HG03280 (cell line): ENCODE results near the gene TMEM156.
"Not testable (repeated sequence)": the region's sequence is repeated elsewhere in the genome, so short reads cannot be mapped to it uniquely, and the experiment has no call there.

ENCODE experiments used
- ATAC-seq: cut with Tn5 transposase; IDR thresholded peaks from one replicate; pipeline ENCODE4 v1.9.1; 2021; ENCODE audit warnings: mild to moderate bottlenecking, moderate library complexity; ENCODE audit not compliant: unreplicated experiment

TMEM156 gene

DNA sequence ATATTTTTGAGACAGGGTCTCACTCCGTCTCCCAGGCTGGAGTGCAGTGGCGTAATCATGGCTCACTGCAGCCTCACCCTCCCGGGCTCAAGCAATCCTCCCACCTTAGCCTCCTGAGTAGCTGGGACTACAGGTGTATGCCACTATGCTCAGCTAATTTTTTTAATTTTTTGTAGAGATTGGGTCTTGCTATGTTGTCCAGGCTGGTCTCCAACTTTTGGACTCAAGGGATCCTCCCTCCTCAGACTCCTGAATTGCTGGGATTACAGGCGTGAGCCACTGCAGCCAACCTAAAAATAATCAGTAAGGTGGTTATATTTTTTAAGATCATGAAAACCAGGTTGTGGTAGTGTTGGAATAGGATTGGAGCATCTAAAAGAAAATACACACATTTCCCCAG is 38.1 kb downstream of the TMEM156 start:
- ATAC-seq: no peak

DNA sequence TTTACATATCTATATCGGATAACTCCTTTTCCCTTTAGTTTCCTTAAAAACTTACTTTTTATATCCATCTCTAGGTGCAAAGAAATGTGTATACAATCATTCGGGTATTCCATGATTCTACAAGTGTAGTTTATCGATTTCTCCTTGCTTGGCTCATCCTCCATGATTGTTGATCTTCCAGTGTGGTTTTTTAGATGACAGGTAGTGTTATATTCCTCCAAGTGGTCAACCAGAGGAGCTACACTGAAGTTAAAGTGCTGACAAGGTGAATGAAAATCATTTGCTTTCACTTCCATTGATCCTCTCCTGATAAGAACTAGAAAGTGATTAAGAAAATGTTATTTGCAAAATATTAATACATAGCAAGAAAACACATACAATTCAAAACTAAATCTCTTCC is 38.5 kb downstream of the TMEM156 start:
- no peak for ATAC-seq

GRCh38 chr4:38990241-38990640 is 42.0 kb downstream of the TMEM156 start:
- no peak for ATAC-seq

DNA sequence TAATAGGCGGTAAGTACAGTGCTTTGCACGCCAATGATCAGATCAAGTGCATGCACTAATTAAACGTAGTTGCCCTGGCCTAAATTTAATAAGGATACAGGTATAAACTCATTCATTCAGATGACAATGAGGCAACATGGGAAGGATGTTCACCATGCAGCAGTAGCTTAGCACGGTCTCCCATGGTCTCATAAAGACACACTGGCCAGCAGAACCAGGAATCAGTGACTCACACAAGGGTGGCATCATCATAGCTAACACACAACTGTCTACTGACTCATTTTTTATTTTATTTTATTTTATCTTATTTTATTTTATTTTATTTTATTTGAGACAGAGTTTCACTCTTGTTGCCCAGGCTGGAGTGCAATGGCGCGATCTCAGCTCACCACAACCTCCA is 42.7 kb downstream of the TMEM156 start:
- no peak for ATAC-seq

DNA sequence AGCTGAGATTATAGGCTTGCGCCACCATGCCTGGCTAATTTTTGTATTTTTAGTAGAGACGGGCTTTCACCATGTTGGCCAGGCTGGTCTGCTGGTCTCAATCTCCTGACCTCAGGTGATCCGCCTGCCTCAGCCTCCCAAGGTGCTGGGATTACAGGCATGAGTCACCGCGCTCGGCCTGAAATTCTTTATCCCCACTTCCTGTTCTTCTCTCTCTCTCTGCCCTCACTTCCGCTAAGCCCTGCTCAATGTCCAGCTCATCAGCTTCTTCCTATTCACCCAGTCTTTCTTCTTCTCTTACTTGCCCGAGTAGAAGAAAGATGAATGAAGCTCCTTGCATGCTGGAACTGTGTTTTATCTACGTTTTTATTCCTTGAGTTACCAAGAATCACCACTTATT is 43.9 kb downstream of the TMEM156 start:
- ATAC-seq: not testable (repeated sequence)

GRCh38 chr4:38987491-38987890 is 44.7 kb downstream of the TMEM156 start:
- no peak for ATAC-seq

DNA sequence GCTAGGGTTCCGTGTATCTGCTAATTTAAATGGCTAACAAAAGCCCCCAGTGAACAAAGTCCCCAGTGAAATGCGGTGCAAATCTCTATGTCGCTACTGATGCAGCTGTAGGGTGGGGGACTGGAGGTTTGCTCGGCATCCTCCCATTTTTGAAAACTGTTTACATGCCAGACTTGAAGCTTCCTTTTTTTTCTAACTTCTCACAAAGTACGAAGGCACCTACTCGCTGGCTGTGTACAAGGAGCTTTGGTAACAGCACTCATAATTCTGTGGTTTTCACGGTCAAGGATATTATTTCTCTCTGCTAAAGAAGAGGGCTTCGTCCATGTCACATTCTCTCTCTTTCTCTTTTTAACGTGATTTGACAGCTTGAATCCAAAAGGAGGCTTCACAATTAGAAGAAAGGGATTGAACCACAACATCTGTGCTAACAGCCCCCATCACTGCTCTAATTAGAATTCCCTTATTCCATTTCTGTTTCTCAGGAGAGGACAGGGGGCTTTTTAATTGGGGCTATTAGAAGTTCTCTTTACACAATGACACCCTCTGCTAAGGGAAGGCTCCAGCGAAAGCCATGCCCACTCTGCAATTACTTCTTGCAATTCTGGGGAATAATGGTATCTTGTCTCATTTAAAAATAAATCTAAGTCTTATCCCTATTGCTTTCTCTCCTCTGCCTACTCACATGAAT is 46.7 kb downstream of the TMEM156 start:
- ATAC-seq: no peak

- ATAC-seq: no peak
Measured at GRCh38 chr4:38983787-38984598, 48.2 kb downstream of the TMEM156 start.

DNA sequence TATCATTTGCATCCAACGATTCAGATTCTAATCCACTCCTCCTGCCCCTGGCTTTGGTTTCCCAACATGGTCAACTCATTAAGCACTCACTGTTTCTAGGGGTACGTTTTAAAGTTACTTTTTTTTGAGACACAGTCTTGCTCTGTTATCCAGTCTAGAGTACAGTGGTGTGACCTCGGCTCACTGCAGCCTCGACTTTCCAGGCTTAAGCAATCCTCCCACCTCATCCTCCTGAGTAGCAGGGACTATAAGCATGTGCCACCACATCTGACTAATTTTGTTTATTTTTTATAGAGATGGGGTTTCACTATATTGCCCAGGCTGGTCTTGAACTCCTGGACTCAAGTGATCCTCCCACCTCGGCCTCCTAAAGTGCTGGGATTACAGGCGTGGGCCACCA is 48.9 kb downstream of the TMEM156 start:
- ATAC-seq: no peak

DNA sequence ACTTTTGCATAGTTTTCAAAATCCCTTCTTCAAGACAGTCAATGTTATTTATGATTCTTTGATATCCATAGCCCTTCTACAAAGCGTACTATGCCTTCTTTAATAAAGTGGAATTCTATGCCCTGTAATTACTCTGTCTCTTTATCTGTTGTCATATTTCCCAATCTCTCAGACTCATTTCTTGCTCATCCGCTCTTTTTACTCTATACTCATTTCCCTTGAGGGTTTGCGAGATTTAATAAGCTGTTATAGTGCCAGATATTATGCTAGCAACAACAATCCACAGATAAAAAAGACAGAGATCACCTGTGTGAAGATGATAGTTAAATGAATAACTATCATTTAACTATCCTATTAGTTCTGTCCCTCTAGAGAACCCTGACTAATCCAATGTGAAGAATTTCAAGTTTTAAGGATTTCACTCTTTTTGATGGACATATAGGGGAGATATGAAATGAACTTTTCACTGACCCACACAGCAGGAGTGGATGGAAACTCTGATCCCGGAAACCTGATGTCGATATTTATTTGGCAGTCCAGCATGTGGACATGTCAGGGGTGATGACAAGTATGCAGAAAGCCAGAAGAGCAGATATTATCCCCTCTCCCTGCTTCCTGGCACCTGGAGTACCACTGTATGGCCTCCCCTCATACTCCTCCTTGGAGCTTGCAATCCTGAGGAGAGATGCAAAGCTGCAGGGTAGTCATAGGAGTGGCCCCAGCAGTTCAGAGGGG is 49.7 kb downstream of the TMEM156 start:
- ATAC-seq: no peak

GRCh38 chr4:38980903-38981676 is 51.1 kb downstream of the TMEM156 start:
- ATAC-seq: no peak

- no peak for ATAC-seq
Measured at GRCh38 chr4:38979511-38980230, 52.5 kb downstream of the TMEM156 start.

DNA sequence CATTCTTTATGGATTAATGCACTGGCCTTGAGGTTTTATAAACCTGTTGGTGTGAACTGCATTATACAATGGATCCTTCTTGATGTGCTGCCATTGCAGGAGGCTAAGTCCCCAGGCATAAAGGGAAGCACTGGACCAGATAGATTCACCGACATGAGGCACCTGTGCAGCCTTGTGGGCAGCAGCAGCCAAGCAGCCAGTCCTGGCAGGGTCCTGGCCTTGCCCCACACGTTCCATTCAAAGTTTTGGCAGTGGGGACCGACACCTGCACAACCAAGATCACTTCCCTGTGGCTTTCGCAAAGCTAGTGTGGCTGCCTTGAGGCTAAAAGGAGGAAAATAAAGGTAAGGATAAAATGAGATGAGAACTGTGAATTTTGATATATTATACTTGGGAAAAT is 53.1 kb downstream of the TMEM156 start:
- ATAC-seq: no peak

DNA sequence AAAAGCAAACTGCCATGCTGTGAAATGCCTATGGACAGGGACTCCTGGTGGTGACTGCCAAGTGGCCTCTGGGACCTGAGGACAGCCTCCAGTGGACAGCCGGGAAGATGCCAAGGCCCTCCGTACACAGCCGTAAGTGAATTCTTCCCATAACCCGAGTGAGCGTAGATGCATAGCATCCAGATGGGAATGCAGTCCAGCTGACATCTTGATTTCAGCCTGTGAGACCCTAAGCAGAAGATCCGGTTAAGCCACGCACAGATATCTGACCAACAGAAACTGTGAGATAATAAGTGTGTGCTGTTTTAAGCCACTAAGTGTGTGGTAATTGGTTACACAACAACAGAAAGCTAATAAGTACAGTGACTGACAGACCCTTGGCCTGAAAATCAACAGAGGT is 55.9 kb downstream of the TMEM156 start:
- no peak for ATAC-seq

DNA sequence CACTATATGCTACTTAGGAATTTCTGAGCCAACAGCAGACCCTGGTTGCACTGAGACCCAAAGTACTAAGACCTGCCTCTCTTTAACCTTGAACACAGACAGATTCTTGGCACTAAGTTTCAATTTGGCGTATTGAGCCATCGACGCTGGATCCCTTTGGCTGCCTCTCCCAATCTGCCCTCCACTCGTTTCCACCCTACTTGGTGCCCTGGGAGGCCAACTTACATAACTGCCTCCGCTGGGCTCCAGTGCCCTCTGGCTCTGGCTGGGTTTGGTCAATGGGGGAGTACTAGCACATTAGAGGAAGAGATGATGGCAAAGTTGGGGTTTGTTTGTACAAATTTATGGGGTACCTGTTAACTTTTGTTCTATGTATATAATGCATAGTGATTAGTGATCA is 63.5 kb downstream of the TMEM156 start:
- no peak for ATAC-seq

- no peak for ATAC-seq
Measured at GRCh38 chr4:38967260-38968095, 64.7 kb downstream of the TMEM156 start.

- no peak for ATAC-seq
Measured at GRCh38 chr4:38965866-38966265, 66.3 kb downstream of the TMEM156 start.

DNA sequence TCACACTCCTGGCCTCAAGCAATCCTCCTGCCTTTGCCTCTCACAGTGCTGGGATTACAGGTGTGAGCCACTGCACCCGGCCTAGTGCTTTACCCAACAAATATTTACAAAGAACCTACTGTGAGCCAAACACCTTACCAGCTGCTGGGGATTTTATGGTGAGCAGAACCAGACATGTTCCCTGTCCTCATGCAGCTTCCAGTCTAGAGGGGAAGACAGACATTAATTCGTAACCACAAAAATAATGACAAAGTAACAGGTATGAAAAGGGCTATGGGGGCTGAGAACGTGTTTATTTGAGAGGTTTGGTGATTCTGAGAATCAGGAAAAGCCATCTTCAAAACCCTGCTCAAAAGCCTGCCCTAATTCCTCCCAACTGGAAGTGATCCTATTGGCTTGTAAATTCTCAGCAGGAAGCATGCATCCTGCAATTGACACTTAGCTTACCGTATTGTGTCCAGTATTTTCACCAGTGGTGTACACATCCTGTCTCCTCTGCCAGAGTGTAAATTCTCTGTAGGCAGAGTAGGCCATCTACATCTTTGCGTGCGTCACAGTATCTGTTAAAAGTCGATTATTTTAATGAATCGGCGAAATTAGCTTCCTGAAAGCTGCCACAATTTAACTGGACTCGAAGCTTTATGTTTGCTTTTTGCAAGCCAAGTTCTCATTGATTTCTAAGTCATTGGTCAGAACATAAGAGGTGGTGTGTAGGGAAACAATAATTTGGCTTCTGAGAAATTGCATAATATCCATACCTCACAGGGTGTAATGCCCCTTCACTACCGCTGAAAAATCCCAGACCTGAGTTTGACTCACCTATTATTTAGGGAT is 67.0 kb downstream of the TMEM156 start:
- no peak for ATAC-seq

DNA sequence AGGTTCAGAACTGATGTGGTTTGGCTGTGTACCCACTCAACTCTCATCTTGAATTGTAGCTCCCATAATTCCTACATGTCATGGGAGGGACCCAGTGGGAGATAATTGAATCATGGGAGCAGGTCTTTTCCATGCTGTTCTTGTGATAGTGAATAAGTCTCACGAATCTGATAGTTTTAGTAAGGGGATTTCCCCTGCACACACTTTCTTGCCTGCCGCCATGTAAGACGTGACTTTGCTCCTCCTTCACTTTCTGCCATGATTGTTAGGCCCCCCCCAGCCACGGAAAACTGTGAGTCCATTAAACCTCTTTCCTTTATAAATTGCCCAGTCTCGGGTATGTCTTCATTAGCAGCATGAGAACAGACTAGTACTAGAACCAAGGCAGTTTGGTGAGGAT is 73.0 kb downstream of the TMEM156 start:
- not testable (repeated sequence) for ATAC-seq
